GDM1 (cell line): ENCODE measurements around the gene SYNJ1.
"Not testable (repeated sequence)": the region's sequence is repeated elsewhere in the genome, so short reads cannot be mapped to it uniquely, and the experiment has no call there.

Source experiments
- DNase-seq: peaks from one replicate; lab custom pipeline; 2025; lab: John Stamatoyannopoulos, UW

Gene SYNJ1

GRCh38 chr21:32736083-32736482, 8.3 kb upstream of the SYNJ1 start:
- not testable (repeated sequence) for DNase-seq

GRCh38 chr21:32735524-32735923, 7.7 kb upstream of the SYNJ1 start:
- DNase-seq: no peak

- DNase-seq: no peak
Measured at GRCh38 chr21:32733990-32734613, 6.3 kb upstream of the SYNJ1 start.

GRCh38 chr21:32733356-32733755, 5.5 kb upstream of the SYNJ1 start:
- DNase-seq: no peak

GRCh38 chr21:32732544-32732943, 4.7 kb upstream of the SYNJ1 start:
- DNase-seq: no peak

- no peak for DNase-seq
Measured at GRCh38 chr21:32728848-32729247, 1.0 kb upstream of the SYNJ1 start.

- no peak for DNase-seq
Measured at GRCh38 chr21:32728456-32728839, 635 bp upstream of the SYNJ1 start.

- DNase-seq: peak; percentile 11
Measured at GRCh38 chr21:32726839-32727686, 750 bp downstream of the SYNJ1 start.

- DNase-seq: no peak
Measured at GRCh38 chr21:32719085-32719484, 8.7 kb downstream of the SYNJ1 start.

- DNase-seq: no peak
Measured at GRCh38 chr21:32717851-32718316, 9.9 kb downstream of the SYNJ1 start.

- DNase-seq: no peak
Measured at GRCh38 chr21:32716486-32716885, 11.3 kb downstream of the SYNJ1 start.

- no peak for DNase-seq
Measured at GRCh38 chr21:32713726-32714125, 14.1 kb downstream of the SYNJ1 start.

GRCh38 chr21:32712641-32713040, 15.2 kb downstream of the SYNJ1 start:
- no peak for DNase-seq

- DNase-seq: no peak
Measured at GRCh38 chr21:32712043-32712442, 15.8 kb downstream of the SYNJ1 start.

- DNase-seq: no peak
Measured at GRCh38 chr21:32710987-32711386, 16.8 kb downstream of the SYNJ1 start.

GRCh38 chr21:32710069-32710784, 17.6 kb downstream of the SYNJ1 start:
- DNase-seq: no peak

GRCh38 chr21:32708069-32708468, 19.7 kb downstream of the SYNJ1 start:
- no peak for DNase-seq

- no peak for DNase-seq
Measured at GRCh38 chr21:32705901-32706300, 21.9 kb downstream of the SYNJ1 start.

GRCh38 chr21:32705139-32705538, 22.7 kb downstream of the SYNJ1 start:
- DNase-seq: no peak

- DNase-seq: no peak
Measured at GRCh38 chr21:32702702-32703101, 25.1 kb downstream of the SYNJ1 start.

GRCh38 chr21:32698971-32699693, 28.7 kb downstream of the SYNJ1 start:
- no peak for DNase-seq

- DNase-seq: no peak
Measured at GRCh38 chr21:32698286-32698685, 29.5 kb downstream of the SYNJ1 start.
